Keratinocyte (primary cell): ENCODE results near the gene STATH. TPM values are rescaled to one million over a fixed set of nuclear protein-coding genes. Genes with fewer than 3 reads are reported as not detected.

ENCODE experiments used
- DNase-seq: peaks from one replicate; pipeline ENCODE4 v3.0.0-alpha.2; 2011; ENCODE audit warnings: low read depth, missing footprints, low spot score
- FAIRE-seq: peaks from 2 replicates; lab custom pipeline; 2011; peaks lifted over from hg19 to GRCh38; lab: Jason Lieb, UNC
- H2AFZ ChIP-seq: 2 replicates; pipeline ENCODE4 v1.6.0; 2012; ENCODE audit warnings: low read length, control low read depth, inconsistent platforms; ENCODE audit not compliant: control insufficient read depth
- H3K27ac ChIP-seq: 2 replicates; pipeline ENCODE4 v1.5.1; 2011; ENCODE audit warnings: low read length; ENCODE audit not compliant: control insufficient read depth, insufficient read depth
- H3K27me3 ChIP-seq: 3 replicates; pipeline ENCODE4 v1.6.0; 2011; ENCODE audit warnings: low read length; ENCODE audit not compliant: control insufficient read depth, insufficient read depth; ENCODE audit errors: extremely low read depth
- H3K36me3 ChIP-seq, 2 experiments: 2 replicates in 1 of 2; 3 replicates in 1 of 2; pipeline ENCODE4 v1.5.1; 2011; ENCODE audit warnings: low read length in 2 of 2, mild to moderate bottlenecking in 1 of 2; ENCODE audit not compliant: control insufficient read depth in 2 of 2, insufficient read depth in 2 of 2; ENCODE audit errors: extremely low read depth in 1 of 2
- H3K4me1 ChIP-seq: 3 replicates; pipeline ENCODE4 v1.5.1; 2011; ENCODE audit warnings: low read length; ENCODE audit not compliant: control insufficient read depth, insufficient read depth; ENCODE audit errors: extremely low read depth
- H3K4me2 ChIP-seq: 3 replicates; pipeline ENCODE4 v1.6.0; 2011; ENCODE audit warnings: low read depth, low read length; ENCODE audit not compliant: control insufficient read depth, insufficient read depth; ENCODE audit errors: extremely low read depth
- H3K4me3 ChIP-seq, 3 experiments: fragments of 200-600 bp in 1 of 3; sonication (generic) in 1 of 3; 2 replicates in 2 of 3; 3 replicates in 1 of 3; pipeline ENCODE4 v1.5.1; 2011 to 2016; ENCODE audit warnings: low read length in 3 of 3, mild to moderate bottlenecking in 3 of 3, control low read depth in 2 of 3, inconsistent platforms in 1 of 3, low read depth in 1 of 3, mixed read lengths in 1 of 3, mixed run types in 1 of 3, moderate library complexity in 1 of 3; ENCODE audit not compliant: control insufficient read depth in 2 of 3, insufficient read depth in 2 of 3; ENCODE audit errors: extremely low read depth in 1 of 3
- H3K79me2 ChIP-seq: 2 replicates; pipeline ENCODE4 v1.6.0; 2012; ENCODE audit warnings: low read length; ENCODE audit not compliant: control insufficient read depth, insufficient read depth
- H3K9ac ChIP-seq: 3 replicates; pipeline ENCODE4 v1.6.0; 2011; ENCODE audit warnings: low read length; ENCODE audit not compliant: control insufficient read depth, insufficient read depth; ENCODE audit errors: extremely low read depth
- H3K9me1 ChIP-seq: 3 replicates; pipeline ENCODE4 v1.6.0; 2011; ENCODE audit warnings: low read length; ENCODE audit not compliant: control insufficient read depth, insufficient read depth; ENCODE audit errors: extremely low read depth
- H3K9me3 ChIP-seq: 2 replicates; pipeline ENCODE4 v1.5.1; 2012; ENCODE audit warnings: low read depth, low read length; ENCODE audit not compliant: control insufficient read depth
- H4K20me1 ChIP-seq: 3 replicates; pipeline ENCODE4 v1.6.0; 2011; ENCODE audit warnings: low read length; ENCODE audit not compliant: control insufficient read depth, insufficient read depth; ENCODE audit errors: extremely low read depth
- CTCF ChIP-seq, 3 experiments: IDR thresholded peaks in 1 of 3; conservative IDR thresholded peaks in 1 of 3; optimal IDR thresholded peaks in 1 of 3; 2 replicates in 2 of 3; 3 replicates in 1 of 3; pipeline versions ENCODE3 to v1.5.1; 2011; ENCODE audit warnings: low read length in 3 of 3, mild to moderate bottlenecking in 3 of 3, moderate library complexity in 2 of 3, control low read depth in 1 of 3, inconsistent platforms in 1 of 3; ENCODE audit not compliant: insufficient read depth in 2 of 3; ENCODE audit errors: extremely low read depth in 1 of 3
- EZH2 ChIP-seq: IDR thresholded peaks from one replicate; pipeline ENCODE4 v1.6.1; 2012; ENCODE audit warnings: inconsistent platforms, mild to moderate bottlenecking, low read length, moderate library complexity
- dilution Hi-C: fragments of 300-500 bp; cut with MboI; formaldehyde crosslinking; loops from one replicate; pipeline ENCODE4 v1.7.0; 2020; ENCODE audit warnings: low sequenced_read_pairs; ENCODE audit not compliant: extremely low pct_ligation_motif_present
- polyA plus RNA-seq, 5 experiments: library from polyadenylated mRNA; depleted of rRNA in 3 of 5; stranded (reverse) in 3 of 5; stranded (forward) in 1 of 5; unstranded in 1 of 5; fragments of >200 nt; gene quantifications; 1 replicate in 1 of 5; 2 replicates in 3 of 5; 3 replicates in 1 of 5; pipeline versions ENCODE4 v1.2.1 to v1.2.3, GENCODE V29; 2011 to 2012; ENCODE audit warnings: missing spikeins in 2 of 5, low read depth in 1 of 5, low replicate concordance in 1 of 5

Gene STATH
- polyA plus RNA-seq, 1 donor (not counting 4 experiments of a cell fraction or from before 2014, with no cell fraction given), result not detected

GRCh38 chr4:69957209-69957608, 38.6 kb upstream of the STATH start:
- Histone ChIP-seq H3K4me1 (no peaks in the 10 kb centered on the region), H3K27ac (no peak overlapping the region), H3K27me3 (no peaks in the 10 kb centered on the region), H3K9me1 (no peaks in the 10 kb centered on the region), H3K9me3 (no peaks in the 10 kb centered on the region), H3K4me3 (no peak overlapping the region), H3K36me3 (no peaks in the 10 kb centered on the region), H2AFZ (no peak overlapping the region), H4K20me1 (no peaks in the 10 kb centered on the region), H3K9ac (no peak overlapping the region), H3K4me2 (no peak overlapping the region), H3K79me2 (no peaks in the 10 kb centered on the region)
- dilution Hi-C loops, result no loop called here
- DNase-seq (no peak), FAIRE-seq (no peak)
- TF ChIP-seq EZH2, result no peak
- TF ChIP-seq CTCF (optimal IDR thresholded peaks at IDR 0.05 in 1 of 3, IDR thresholded peaks at IDR 0.05 in 1 of 3, conservative IDR thresholded peaks at IDR 0.05 in 1 of 3; ENCODE audit: extremely low read depth in 1 of 3, insufficient read depth in 2 of 3, low read length in 3 of 3), result no peak

GRCh38 chr4:69965628-69966027, 30.1 kb upstream of the STATH start, which contains the start of gene CSN2:
Gene CSN2, minus strand, starts transcription at chr4:69965728. Its CDS starts 4,733 bp downstream, at chr4:69960995.
- dilution Hi-C loops, result no loop called here
- no peak for DNase-seq
- no peak for FAIRE-seq

More at GRCh38 chr4:69965628-69966027, 30.1 kb upstream of the STATH start, which contains the start of gene CSN2:
- no peak within 1 kb of the TSS for H2AFZ ChIP-seq
- no peaks in the 10 kb centered on the region for H3K36me3 ChIP-seq
- H3K9me3 ChIP-seq, result no peaks in the 10 kb centered on the region
- no peak within 1 kb of the TSS for H3K4me2 ChIP-seq
- H3K27me3 ChIP-seq, result no peaks in the 10 kb centered on the region
- no peak within 1 kb of the TSS for H3K9ac ChIP-seq
- TF ChIP-seq CTCF (optimal IDR thresholded peaks at IDR 0.05 in 1 of 3, IDR thresholded peaks at IDR 0.05 in 1 of 3, conservative IDR thresholded peaks at IDR 0.05 in 1 of 3; ENCODE audit: extremely low read depth in 1 of 3, insufficient read depth in 2 of 3, low read length in 3 of 3) (no peak), EZH2 (no peak)
- no peaks in the 10 kb centered on the region for H4K20me1 ChIP-seq
- H3K4me1 ChIP-seq, result no peaks in the 10 kb centered on the region
- H3K79me2 ChIP-seq, result no peaks in the 10 kb centered on the region
- H3K27ac ChIP-seq, result no peak within 1 kb of the TSS
- H3K9me1 ChIP-seq, result no peaks in the 10 kb centered on the region
- no peak within 1 kb of the TSS for H3K4me3 ChIP-seq
